HEK293 (cell line): ENCODE measurements around the gene HOXB9.

Experiments
- BCL11A ChIP-seq: fragments of 450-650 bp; formaldehyde crosslinking; IDR thresholded peaks from 2 replicates; pipeline ENCODE4 v1.5.1; 2016; ENCODE audit warnings: low read depth, missing biosample characterization, missing genetic modification characterization
- KLF7 ChIP-seq: fragments of 450-650 bp; formaldehyde crosslinking; IDR thresholded peaks from 2 replicates; pipeline ENCODE4 v1.5.1; 2016; ENCODE audit warnings: missing biosample characterization, missing genetic modification characterization, borderline replicate concordance
- OSR2 ChIP-seq: fragments of 450-650 bp; formaldehyde crosslinking; IDR thresholded peaks from 2 replicates; pipeline ENCODE4 v1.5.1; 2016; ENCODE audit warnings: missing biosample characterization, missing genetic modification characterization
- SP7 ChIP-seq: fragments of 450-650 bp; formaldehyde crosslinking; IDR thresholded peaks from 2 replicates; pipeline ENCODE4 v1.5.1; 2016; ENCODE audit warnings: missing biosample characterization, missing genetic modification characterization
- ZFHX2 ChIP-seq: fragments of 450-650 bp; formaldehyde crosslinking; conservative IDR thresholded peaks from 2 replicates; pipeline ENCODE4 v1.5.1; 2016; ENCODE audit warnings: missing biosample characterization, missing genetic modification characterization
- ZNF2 ChIP-seq: fragments of 450-650 bp; formaldehyde crosslinking; IDR thresholded peaks from 2 replicates; pipeline ENCODE4 v1.5.1; 2016; ENCODE audit warnings: missing biosample characterization, missing genetic modification characterization
- ZNF211 ChIP-seq: fragments of 450-650 bp; formaldehyde crosslinking; IDR thresholded peaks from 2 replicates; pipeline ENCODE4 v1.5.1; 2016; ENCODE audit warnings: low read depth, missing biosample characterization, missing genetic modification characterization
- ZNF391 ChIP-seq: fragments of 450-650 bp; formaldehyde crosslinking; IDR thresholded peaks from 2 replicates; pipeline ENCODE4 v1.5.1; 2016; ENCODE audit warnings: low read depth, missing biosample characterization, missing genetic modification characterization, borderline replicate concordance
- ZNF521 ChIP-seq: fragments of 450-650 bp; formaldehyde crosslinking; IDR thresholded peaks from 2 replicates; pipeline ENCODE4 v1.5.1; 2017; ENCODE audit warnings: missing biosample characterization, mild to moderate bottlenecking, missing genetic modification characterization
- ZNF544 ChIP-seq: fragments of 450-650 bp; formaldehyde crosslinking; IDR thresholded peaks from 2 replicates; pipeline ENCODE4 v1.5.0; 2017; ENCODE audit warnings: missing biosample characterization, missing genetic modification characterization
- ZNF830 ChIP-seq: fragments of 450-650 bp; IDR thresholded peaks from 2 replicates; pipeline ENCODE4 v1.5.0; 2018; ENCODE audit warnings: missing biosample characterization, missing genetic modification characterization, low read depth, mild to moderate bottlenecking, moderate library complexity
- TF ChIP-seq, protein P1 (sequence below): fragments of 450-650 bp; formaldehyde crosslinking; IDR thresholded peaks from 2 replicates; pipeline ENCODE4 v1.5.1; 2016; ENCODE audit warnings: missing biosample characterization, missing genetic modification characterization
- TF ChIP-seq, protein P2 (sequence below): fragments of 450-650 bp; formaldehyde crosslinking; IDR thresholded peaks from 2 replicates; pipeline ENCODE4 v1.5.1; 2016; ENCODE audit warnings: missing biosample characterization, missing genetic modification characterization
- TF ChIP-seq, protein P3 (sequence below): fragments of 450-650 bp; formaldehyde crosslinking; IDR thresholded peaks from 2 replicates; pipeline ENCODE4 v1.5.1; 2016; ENCODE audit warnings: missing biosample characterization, missing genetic modification characterization
- TF ChIP-seq, protein P4 (sequence below): fragments of 450-650 bp; formaldehyde crosslinking; conservative IDR thresholded peaks from 2 replicates; pipeline ENCODE4 v1.5.1; 2016; ENCODE audit warnings: low read depth, missing biosample characterization, missing genetic modification characterization
- TF ChIP-seq, protein P5 (sequence below): fragments of 450-650 bp; formaldehyde crosslinking; IDR thresholded peaks from 2 replicates; pipeline ENCODE4 v1.5.1; 2016; ENCODE audit warnings: missing biosample characterization, missing genetic modification characterization, borderline replicate concordance
- TF ChIP-seq, protein P6 (sequence below): fragments of 450-650 bp; formaldehyde crosslinking; IDR thresholded peaks from 2 replicates; pipeline ENCODE4 v1.5.1; 2016; ENCODE audit warnings: missing biosample characterization, missing genetic modification characterization

Gene HOXB9

DNA sequence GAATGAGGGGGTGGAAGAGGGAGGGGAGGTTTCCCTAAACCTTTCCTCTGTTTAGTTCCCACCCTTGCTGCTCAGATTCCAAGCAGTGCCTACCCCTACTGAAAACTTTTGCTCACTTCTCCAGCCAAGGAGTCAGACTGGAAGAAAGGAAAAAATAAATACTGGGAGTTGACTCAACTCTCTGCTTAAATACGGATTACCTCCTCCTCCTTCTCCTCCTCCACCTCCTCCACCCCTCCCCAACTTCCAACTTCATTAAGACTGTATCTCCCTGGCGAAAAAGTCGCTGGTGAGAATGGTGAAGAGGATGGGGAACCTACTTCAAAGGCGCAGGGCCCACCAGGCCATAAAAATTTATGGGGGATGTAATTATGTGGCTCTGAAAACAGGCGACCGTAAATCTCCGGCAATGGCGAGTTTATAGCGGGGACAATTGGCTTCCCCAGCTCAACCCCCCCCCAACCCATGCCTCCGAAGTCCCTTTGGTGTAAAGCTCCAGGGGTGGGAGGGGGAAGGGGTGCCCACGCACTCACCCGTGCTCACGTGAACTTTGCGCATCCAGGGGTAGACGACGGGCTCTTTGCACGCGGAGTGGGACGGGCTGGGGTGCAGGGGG lies 48.7 kb downstream of the HOXB9 start (continued):
- TF ChIP-seq, protein P1, sequence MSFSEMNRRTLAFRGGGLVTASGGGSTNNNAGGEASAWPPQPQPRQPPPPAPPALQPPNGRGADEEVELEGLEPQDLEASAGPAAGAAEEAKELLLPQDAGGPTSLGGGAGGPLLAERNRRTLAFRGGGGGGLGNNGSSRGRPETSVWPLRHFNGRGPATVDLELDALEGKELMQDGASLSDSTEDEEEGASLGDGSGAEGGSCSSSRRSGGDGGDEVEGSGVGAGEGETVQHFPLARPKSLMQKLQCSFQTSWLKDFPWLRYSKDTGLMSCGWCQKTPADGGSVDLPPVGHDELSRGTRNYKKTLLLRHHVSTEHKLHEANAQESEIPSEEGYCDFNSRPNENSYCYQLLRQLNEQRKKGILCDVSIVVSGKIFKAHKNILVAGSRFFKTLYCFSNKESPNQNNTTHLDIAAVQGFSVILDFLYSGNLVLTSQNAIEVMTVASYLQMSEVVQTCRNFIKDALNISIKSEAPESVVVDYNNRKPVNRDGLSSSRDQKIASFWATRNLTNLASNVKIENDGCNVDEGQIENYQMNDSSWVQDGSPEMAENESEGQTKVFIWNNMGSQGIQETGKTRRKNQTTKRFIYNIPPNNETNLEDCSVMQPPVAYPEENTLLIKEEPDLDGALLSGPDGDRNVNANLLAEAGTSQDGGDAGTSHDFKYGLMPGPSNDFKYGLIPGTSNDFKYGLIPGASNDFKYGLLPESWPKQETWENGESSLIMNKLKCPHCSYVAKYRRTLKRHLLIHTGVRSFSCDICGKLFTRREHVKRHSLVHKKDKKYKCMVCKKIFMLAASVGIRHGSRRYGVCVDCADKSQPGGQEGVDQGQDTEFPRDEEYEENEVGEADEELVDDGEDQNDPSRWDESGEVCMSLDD (tag by site-specific recombination): no peak; the same call in 1 of the 2 replicates
- TF ChIP-seq, protein P2, sequence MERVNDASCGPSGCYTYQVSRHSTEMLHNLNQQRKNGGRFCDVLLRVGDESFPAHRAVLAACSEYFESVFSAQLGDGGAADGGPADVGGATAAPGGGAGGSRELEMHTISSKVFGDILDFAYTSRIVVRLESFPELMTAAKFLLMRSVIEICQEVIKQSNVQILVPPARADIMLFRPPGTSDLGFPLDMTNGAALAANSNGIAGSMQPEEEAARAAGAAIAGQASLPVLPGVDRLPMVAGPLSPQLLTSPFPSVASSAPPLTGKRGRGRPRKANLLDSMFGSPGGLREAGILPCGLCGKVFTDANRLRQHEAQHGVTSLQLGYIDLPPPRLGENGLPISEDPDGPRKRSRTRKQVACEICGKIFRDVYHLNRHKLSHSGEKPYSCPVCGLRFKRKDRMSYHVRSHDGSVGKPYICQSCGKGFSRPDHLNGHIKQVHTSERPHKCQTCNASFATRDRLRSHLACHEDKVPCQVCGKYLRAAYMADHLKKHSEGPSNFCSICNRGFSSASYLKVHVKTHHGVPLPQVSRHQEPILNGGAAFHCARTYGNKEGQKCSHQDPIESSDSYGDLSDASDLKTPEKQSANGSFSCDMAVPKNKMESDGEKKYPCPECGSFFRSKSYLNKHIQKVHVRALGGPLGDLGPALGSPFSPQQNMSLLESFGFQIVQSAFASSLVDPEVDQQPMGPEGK: peak; percentile 92
- TF ChIP-seq ZFHX2 (peak; percentile 97), SP7 (tag by site-specific recombination) (peak; percentile 99), ZNF2 (tag by site-specific recombination) (peak; percentile 66), ZNF521 (tag by site-specific recombination) (no peak), ZNF830 (tag by site-specific recombination) (no peak), KLF7 (tag by site-specific recombination) (peak; percentile 96), ZNF544 (tag by site-specific recombination) (no peak), ZNF211 (tag by site-specific recombination) (no peak), OSR2 (tag by site-specific recombination) (peak; percentile 96), ZNF391 (tag by site-specific recombination) (peak; percentile 85; the same call in 1 of the 2 replicates), BCL11A (tag by site-specific recombination) (peak; percentile 86)
- TF ChIP-seq, protein P3, sequence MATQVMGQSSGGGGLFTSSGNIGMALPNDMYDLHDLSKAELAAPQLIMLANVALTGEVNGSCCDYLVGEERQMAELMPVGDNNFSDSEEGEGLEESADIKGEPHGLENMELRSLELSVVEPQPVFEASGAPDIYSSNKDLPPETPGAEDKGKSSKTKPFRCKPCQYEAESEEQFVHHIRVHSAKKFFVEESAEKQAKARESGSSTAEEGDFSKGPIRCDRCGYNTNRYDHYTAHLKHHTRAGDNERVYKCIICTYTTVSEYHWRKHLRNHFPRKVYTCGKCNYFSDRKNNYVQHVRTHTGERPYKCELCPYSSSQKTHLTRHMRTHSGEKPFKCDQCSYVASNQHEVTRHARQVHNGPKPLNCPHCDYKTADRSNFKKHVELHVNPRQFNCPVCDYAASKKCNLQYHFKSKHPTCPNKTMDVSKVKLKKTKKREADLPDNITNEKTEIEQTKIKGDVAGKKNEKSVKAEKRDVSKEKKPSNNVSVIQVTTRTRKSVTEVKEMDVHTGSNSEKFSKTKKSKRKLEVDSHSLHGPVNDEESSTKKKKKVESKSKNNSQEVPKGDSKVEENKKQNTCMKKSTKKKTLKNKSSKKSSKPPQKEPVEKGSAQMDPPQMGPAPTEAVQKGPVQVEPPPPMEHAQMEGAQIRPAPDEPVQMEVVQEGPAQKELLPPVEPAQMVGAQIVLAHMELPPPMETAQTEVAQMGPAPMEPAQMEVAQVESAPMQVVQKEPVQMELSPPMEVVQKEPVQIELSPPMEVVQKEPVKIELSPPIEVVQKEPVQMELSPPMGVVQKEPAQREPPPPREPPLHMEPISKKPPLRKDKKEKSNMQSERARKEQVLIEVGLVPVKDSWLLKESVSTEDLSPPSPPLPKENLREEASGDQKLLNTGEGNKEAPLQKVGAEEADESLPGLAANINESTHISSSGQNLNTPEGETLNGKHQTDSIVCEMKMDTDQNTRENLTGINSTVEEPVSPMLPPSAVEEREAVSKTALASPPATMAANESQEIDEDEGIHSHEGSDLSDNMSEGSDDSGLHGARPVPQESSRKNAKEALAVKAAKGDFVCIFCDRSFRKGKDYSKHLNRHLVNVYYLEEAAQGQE (tag by site-specific recombination): 0 out of 2 replicates have a peak, but pooled peaks have one; percentile 16
- TF ChIP-seq, protein P4, sequence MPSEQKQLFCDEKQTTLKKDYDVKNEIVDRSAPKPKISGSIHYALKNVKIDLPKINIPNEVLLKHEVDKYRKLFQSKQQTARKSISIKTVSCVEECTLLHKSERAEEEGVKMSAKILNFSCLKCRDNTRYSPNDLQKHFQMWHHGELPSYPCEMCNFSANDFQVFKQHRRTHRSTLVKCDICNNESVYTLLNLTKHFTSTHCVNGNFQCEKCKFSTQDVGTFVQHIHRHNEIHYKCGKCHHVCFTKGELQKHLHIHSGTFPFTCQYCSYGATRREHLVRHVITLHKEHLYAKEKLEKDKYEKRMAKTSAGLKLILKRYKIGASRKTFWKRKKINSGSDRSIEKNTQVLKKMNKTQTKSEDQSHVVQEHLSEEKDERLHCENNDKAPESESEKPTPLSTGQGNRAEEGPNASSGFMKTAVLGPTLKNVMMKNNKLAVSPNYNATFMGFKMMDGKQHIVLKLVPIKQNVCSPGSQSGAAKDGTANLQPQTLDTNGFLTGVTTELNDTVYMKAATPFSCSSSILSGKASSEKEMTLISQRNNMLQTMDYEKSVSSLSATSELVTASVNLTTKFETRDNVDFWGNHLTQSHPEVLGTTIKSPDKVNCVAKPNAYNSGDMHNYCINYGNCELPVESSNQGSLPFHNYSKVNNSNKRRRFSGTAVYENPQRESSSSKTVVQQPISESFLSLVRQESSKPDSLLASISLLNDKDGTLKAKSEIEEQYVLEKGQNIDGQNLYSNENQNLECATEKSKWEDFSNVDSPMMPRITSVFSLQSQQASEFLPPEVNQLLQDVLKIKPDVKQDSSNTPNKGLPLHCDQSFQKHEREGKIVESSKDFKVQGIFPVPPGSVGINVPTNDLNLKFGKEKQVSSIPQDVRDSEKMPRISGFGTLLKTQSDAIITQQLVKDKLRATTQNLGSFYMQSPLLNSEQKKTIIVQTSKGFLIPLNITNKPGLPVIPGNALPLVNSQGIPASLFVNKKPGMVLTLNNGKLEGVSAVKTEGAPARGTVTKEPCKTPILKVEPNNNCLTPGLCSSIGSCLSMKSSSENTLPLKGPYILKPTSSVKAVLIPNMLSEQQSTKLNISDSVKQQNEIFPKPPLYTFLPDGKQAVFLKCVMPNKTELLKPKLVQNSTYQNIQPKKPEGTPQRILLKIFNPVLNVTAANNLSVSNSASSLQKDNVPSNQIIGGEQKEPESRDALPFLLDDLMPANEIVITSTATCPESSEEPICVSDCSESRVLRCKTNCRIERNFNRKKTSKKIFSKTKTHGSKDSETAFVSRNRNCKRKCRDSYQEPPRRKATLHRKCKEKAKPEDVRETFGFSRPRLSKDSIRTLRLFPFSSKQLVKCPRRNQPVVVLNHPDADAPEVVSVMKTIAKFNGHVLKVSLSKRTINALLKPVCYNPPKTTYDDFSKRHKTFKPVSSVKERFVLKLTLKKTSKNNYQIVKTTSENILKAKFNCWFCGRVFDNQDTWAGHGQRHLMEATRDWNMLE: peak; percentile 28; the same call in 1 of the 2 replicates
- TF ChIP-seq, protein P5, sequence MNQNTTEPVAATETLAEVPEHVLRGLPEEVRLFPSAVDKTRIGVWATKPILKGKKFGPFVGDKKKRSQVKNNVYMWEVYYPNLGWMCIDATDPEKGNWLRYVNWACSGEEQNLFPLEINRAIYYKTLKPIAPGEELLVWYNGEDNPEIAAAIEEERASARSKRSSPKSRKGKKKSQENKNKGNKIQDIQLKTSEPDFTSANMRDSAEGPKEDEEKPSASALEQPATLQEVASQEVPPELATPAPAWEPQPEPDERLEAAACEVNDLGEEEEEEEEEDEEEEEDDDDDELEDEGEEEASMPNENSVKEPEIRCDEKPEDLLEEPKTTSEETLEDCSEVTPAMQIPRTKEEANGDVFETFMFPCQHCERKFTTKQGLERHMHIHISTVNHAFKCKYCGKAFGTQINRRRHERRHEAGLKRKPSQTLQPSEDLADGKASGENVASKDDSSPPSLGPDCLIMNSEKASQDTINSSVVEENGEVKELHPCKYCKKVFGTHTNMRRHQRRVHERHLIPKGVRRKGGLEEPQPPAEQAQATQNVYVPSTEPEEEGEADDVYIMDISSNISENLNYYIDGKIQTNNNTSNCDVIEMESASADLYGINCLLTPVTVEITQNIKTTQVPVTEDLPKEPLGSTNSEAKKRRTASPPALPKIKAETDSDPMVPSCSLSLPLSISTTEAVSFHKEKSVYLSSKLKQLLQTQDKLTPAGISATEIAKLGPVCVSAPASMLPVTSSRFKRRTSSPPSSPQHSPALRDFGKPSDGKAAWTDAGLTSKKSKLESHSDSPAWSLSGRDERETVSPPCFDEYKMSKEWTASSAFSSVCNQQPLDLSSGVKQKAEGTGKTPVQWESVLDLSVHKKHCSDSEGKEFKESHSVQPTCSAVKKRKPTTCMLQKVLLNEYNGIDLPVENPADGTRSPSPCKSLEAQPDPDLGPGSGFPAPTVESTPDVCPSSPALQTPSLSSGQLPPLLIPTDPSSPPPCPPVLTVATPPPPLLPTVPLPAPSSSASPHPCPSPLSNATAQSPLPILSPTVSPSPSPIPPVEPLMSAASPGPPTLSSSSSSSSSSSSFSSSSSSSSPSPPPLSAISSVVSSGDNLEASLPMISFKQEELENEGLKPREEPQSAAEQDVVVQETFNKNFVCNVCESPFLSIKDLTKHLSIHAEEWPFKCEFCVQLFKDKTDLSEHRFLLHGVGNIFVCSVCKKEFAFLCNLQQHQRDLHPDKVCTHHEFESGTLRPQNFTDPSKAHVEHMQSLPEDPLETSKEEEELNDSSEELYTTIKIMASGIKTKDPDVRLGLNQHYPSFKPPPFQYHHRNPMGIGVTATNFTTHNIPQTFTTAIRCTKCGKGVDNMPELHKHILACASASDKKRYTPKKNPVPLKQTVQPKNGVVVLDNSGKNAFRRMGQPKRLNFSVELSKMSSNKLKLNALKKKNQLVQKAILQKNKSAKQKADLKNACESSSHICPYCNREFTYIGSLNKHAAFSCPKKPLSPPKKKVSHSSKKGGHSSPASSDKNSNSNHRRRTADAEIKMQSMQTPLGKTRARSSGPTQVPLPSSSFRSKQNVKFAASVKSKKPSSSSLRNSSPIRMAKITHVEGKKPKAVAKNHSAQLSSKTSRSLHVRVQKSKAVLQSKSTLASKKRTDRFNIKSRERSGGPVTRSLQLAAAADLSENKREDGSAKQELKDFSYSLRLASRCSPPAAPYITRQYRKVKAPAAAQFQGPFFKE (tag by site-specific recombination): no peak
- TF ChIP-seq, protein P6, sequence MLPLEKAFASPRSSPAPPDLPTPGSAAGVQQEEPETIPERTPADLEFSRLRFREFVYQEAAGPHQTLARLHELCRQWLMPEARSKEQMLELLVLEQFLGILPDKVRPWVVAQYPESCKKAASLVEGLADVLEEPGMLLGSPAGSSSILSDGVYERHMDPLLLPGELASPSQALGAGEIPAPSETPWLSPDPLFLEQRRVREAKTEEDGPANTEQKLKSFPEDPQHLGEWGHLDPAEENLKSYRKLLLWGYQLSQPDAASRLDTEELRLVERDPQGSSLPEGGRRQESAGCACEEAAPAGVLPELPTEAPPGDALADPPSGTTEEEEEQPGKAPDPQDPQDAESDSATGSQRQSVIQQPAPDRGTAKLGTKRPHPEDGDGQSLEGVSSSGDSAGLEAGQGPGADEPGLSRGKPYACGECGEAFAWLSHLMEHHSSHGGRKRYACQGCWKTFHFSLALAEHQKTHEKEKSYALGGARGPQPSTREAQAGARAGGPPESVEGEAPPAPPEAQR: no peak
